ENCODE measurements around the gene EHMT1.

The EHMT1 gene

GRCh38 chr9:137853392-137853995, 234.7 kb downstream of the EHMT1 start:
- DNase-seq = no peak
- no peaks in the 10 kb centered on the region for H3K27me3 ChIP-seq (replicated peaks in 2 of 5; ENCODE audit: control insufficient read depth in 4 of 5, insufficient read depth in 5 of 5, low read length in 4 of 5)
- ChIA-PET CTCF (no interaction called here), POLR2A (no interaction called here)
- H3K4me1 ChIP-seq (ENCODE audit: control extremely low read depth in 1 of 4, control insufficient read depth in 4 of 4, insufficient read depth in 4 of 4, low read length in 3 of 4) = no peaks in the 10 kb centered on the region
- no CpG with 5 or more reads among the region's 1 CpG for WGBS (ENCODE audit: insufficient coverage)
- peaks cover 3 to 25% (median 8%) of the 10 kb centered on the region in 5 experiments for H3K9me3 ChIP-seq (ENCODE audit: control extremely low read depth in 1 of 5, control insufficient read depth in 4 of 5, insufficient read depth in 2 of 5, low read depth in 1 of 5, low read length in 4 of 5)
- no peak overlapping the region for H3K27ac ChIP-seq (ENCODE audit: insufficient read depth in 1 of 2, low read depth in 1 of 2, low read length in 2 of 2, poor library complexity in 1 of 2, severe bottlenecking in 2 of 2)
- H3K36me3 ChIP-seq (ENCODE audit: control insufficient read depth in 4 of 4, insufficient read depth in 4 of 4, low read length in 3 of 4) = no peaks in the 10 kb centered on the region
- no peak overlapping the region for H3K4me3 ChIP-seq (ENCODE audit: control insufficient read depth in 1 of 7, extremely low read depth in 1 of 7, insufficient read depth in 4 of 7, low read depth in 2 of 7, low read length in 6 of 7)

DNA sequence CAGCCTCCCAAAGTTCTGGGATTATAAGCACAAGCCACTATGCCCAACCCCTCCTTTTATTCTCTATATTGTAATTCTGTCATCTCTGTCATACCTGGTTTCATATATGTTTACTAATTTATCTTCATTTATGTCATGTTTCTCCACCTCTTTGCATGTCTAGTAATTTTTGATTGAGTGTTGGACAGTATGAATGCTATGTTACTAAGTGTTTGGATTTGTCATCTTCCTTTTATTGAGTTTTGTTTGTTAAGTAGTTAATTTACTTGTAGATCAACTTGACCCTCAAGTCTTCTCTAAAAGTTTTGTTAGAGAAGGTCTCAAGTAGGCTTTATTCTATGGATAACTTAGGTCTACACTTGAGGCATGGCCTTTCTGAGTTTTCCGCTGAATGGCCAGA, 241.6 kb downstream of the EHMT1 start:
- WGBS (ENCODE audit: insufficient coverage) = 80% methylated on average over 1 of the region's 1 CpG
- no peaks in the 10 kb centered on the region for H3K27me3 ChIP-seq (replicated peaks in 2 of 5; ENCODE audit: control insufficient read depth in 4 of 5, insufficient read depth in 5 of 5, low read length in 4 of 5)
- POLR2A ChIA-PET = no interaction called here

GRCh38 chr9:137865581-137866145, 246.9 kb downstream of the EHMT1 start:
- DNase-seq = no peak
- Histone ChIP-seq H3K27me3 (replicated peaks in 2 of 5; ENCODE audit: control insufficient read depth in 4 of 5, insufficient read depth in 5 of 5, low read length in 4 of 5) (peaks cover 0 to 19% (median 0%) of the 10 kb centered on the region in 5 experiments), H3K4me3 (ENCODE audit: control insufficient read depth in 1 of 7, extremely low read depth in 1 of 7, insufficient read depth in 4 of 7, low read depth in 2 of 7, low read length in 6 of 7) (no peak overlapping the region), H3K9me3 (ENCODE audit: control extremely low read depth in 1 of 5, control insufficient read depth in 4 of 5, insufficient read depth in 2 of 5, low read depth in 1 of 5, low read length in 4 of 5) (peaks cover 0 to 5% (median 1%) of the 10 kb centered on the region in 5 experiments), H3K36me3 (ENCODE audit: control insufficient read depth in 4 of 4, insufficient read depth in 4 of 4, low read length in 3 of 4) (no peaks in the 10 kb centered on the region), H3K4me1 (ENCODE audit: control extremely low read depth in 1 of 4, control insufficient read depth in 4 of 4, insufficient read depth in 4 of 4, low read length in 3 of 4) (no peaks in the 10 kb centered on the region), H3K27ac (ENCODE audit: insufficient read depth in 1 of 2, low read depth in 1 of 2, low read length in 2 of 2, poor library complexity in 1 of 2, severe bottlenecking in 2 of 2) (no peak overlapping the region)
- CTCF ChIA-PET = no interaction called here
- POLR2A ChIA-PET = no interaction called here
- WGBS (ENCODE audit: insufficient coverage) = 89% methylated on average over 14 of the region's 18 CpGs

More for the DNA sequence above, 241.6 kb downstream of the EHMT1 start:
- no peaks in the 10 kb centered on the region for H3K36me3 ChIP-seq (ENCODE audit: control insufficient read depth in 4 of 4, insufficient read depth in 4 of 4, low read length in 3 of 4)
- DNase-seq = no peak
- H3K27ac ChIP-seq (ENCODE audit: insufficient read depth in 1 of 2, low read depth in 1 of 2, low read length in 2 of 2, poor library complexity in 1 of 2, severe bottlenecking in 2 of 2) = no peak overlapping the region
- H3K4me1 ChIP-seq (ENCODE audit: control extremely low read depth in 1 of 4, control insufficient read depth in 4 of 4, insufficient read depth in 4 of 4, low read length in 3 of 4) = no peaks in the 10 kb centered on the region
- CTCF ChIA-PET = no interaction called here
- H3K4me3 ChIP-seq (ENCODE audit: control insufficient read depth in 1 of 7, extremely low read depth in 1 of 7, insufficient read depth in 4 of 7, low read depth in 2 of 7, low read length in 6 of 7) = no peak overlapping the region
- H3K9me3 ChIP-seq (ENCODE audit: control extremely low read depth in 1 of 5, control insufficient read depth in 4 of 5, insufficient read depth in 2 of 5, low read depth in 1 of 5, low read length in 4 of 5) = peaks cover 3 to 30% (median 13%) of the 10 kb centered on the region in 5 experiments

- 54% methylated on average over 15 of the region's 21 CpGs for WGBS (ENCODE audit: insufficient coverage)
- Histone ChIP-seq H3K9me3 (ENCODE audit: control extremely low read depth in 1 of 5, control insufficient read depth in 4 of 5, insufficient read depth in 2 of 5, low read depth in 1 of 5, low read length in 4 of 5) (peaks cover 0 to 4% (median 0%) of the 10 kb centered on the region in 5 experiments), H3K27ac (ENCODE audit: insufficient read depth in 1 of 2, low read depth in 1 of 2, low read length in 2 of 2, poor library complexity in 1 of 2, severe bottlenecking in 2 of 2) (no peak overlapping the region), H3K36me3 (ENCODE audit: control insufficient read depth in 4 of 4, insufficient read depth in 4 of 4, low read length in 3 of 4) (no peaks in the 10 kb centered on the region), H3K4me3 (ENCODE audit: control insufficient read depth in 1 of 7, extremely low read depth in 1 of 7, insufficient read depth in 4 of 7, low read depth in 2 of 7, low read length in 6 of 7) (no peak overlapping the region), H3K27me3 (replicated peaks in 2 of 5; ENCODE audit: control insufficient read depth in 4 of 5, insufficient read depth in 5 of 5, low read length in 4 of 5) (peaks cover 0 to 19% (median 0%) of the 10 kb centered on the region in 5 experiments), H3K4me1 (ENCODE audit: control extremely low read depth in 1 of 4, control insufficient read depth in 4 of 4, insufficient read depth in 4 of 4, low read length in 3 of 4) (no peaks in the 10 kb centered on the region)
- POLR2A ChIA-PET = no interaction called here
- CTCF ChIA-PET = no interaction called here
- DNase-seq = no peak
These were observed 247.7 kb downstream of the EHMT1 start for GRCh38 chr9:137866226-137867141.

DNA sequence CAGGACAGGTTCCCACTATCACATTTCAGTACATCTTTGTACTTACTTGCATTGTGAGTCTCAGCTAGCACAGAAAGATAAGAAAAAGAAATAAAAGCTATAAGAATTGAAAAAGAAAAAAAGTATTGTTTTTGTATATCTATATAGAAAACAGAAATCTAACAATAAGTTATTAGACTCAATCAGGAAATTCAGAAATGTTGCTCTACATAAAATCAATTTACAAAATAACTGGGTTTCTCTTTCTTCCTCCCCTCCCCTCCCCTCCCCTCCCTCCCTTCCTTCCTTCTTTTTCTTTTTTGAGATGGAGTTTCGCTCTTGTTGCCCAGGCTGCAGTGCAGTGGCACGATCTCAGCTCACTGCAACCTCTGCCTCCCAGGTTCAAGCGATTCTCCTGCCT, 251.6 kb downstream of the EHMT1 start:
- POLR2A ChIA-PET = no interaction called here
- no peak overlapping the region for H3K4me3 ChIP-seq (ENCODE audit: control insufficient read depth in 1 of 7, extremely low read depth in 1 of 7, insufficient read depth in 4 of 7, low read depth in 2 of 7, low read length in 6 of 7)
- peaks cover 0 to 47% (median 8%) of the 10 kb centered on the region in 5 experiments for H3K27me3 ChIP-seq (replicated peaks in 2 of 5; ENCODE audit: control insufficient read depth in 4 of 5, insufficient read depth in 5 of 5, low read length in 4 of 5)
- H3K9me3 ChIP-seq (ENCODE audit: control extremely low read depth in 1 of 5, control insufficient read depth in 4 of 5, insufficient read depth in 2 of 5, low read depth in 1 of 5, low read length in 4 of 5) = no peaks in the 10 kb centered on the region
- no peaks in the 10 kb centered on the region for H3K4me1 ChIP-seq (ENCODE audit: control extremely low read depth in 1 of 4, control insufficient read depth in 4 of 4, insufficient read depth in 4 of 4, low read length in 3 of 4)
- H3K27ac ChIP-seq (ENCODE audit: insufficient read depth in 1 of 2, low read depth in 1 of 2, low read length in 2 of 2, poor library complexity in 1 of 2, severe bottlenecking in 2 of 2) = no peak overlapping the region
- CTCF ChIA-PET = no interaction called here
- H3K36me3 ChIP-seq (ENCODE audit: control insufficient read depth in 4 of 4, insufficient read depth in 4 of 4, low read length in 3 of 4) = no peaks in the 10 kb centered on the region
- DNase-seq = no peak
- 65% methylated on average over 3 of the region's 3 CpGs for WGBS (ENCODE audit: insufficient coverage)

- H3K4me3 ChIP-seq (ENCODE audit: control insufficient read depth in 1 of 7, extremely low read depth in 1 of 7, insufficient read depth in 4 of 7, low read depth in 2 of 7, low read length in 6 of 7) = no peak overlapping the region
- H3K27ac ChIP-seq (ENCODE audit: insufficient read depth in 1 of 2, low read depth in 1 of 2, low read length in 2 of 2, poor library complexity in 1 of 2, severe bottlenecking in 2 of 2) = no peak overlapping the region
- H3K9me3 ChIP-seq (ENCODE audit: control extremely low read depth in 1 of 5, control insufficient read depth in 4 of 5, insufficient read depth in 2 of 5, low read depth in 1 of 5, low read length in 4 of 5) = peaks cover 0 to 9% (median 4%) of the 10 kb centered on the region in 5 experiments
- no peak for DNase-seq
- peaks cover 0 to 49% (median 23%) of the 10 kb centered on the region in 5 experiments for H3K27me3 ChIP-seq (replicated peaks in 2 of 5; ENCODE audit: control insufficient read depth in 4 of 5, insufficient read depth in 5 of 5, low read length in 4 of 5)
- H3K4me1 ChIP-seq (ENCODE audit: control extremely low read depth in 1 of 4, control insufficient read depth in 4 of 4, insufficient read depth in 4 of 4, low read length in 3 of 4) = no peaks in the 10 kb centered on the region
- POLR2A ChIA-PET = no interaction called here
- WGBS (ENCODE audit: insufficient coverage) = 91% methylated on average over 9 of the region's 10 CpGs
- no peaks in the 10 kb centered on the region for H3K36me3 ChIP-seq (ENCODE audit: control insufficient read depth in 4 of 4, insufficient read depth in 4 of 4, low read length in 3 of 4)
- CTCF ChIA-PET = no interaction called here
These were observed 253.5 kb downstream of the EHMT1 start for GRCh38 chr9:137872296-137872695.

GRCh38 chr9:137873408-137873807, 254.6 kb downstream of the EHMT1 start:
- no peak for DNase-seq
- Histone ChIP-seq H3K27ac (ENCODE audit: insufficient read depth in 1 of 2, low read depth in 1 of 2, low read length in 2 of 2, poor library complexity in 1 of 2, severe bottlenecking in 2 of 2) (no peak overlapping the region), H3K36me3 (ENCODE audit: control insufficient read depth in 4 of 4, insufficient read depth in 4 of 4, low read length in 3 of 4) (no peaks in the 10 kb centered on the region), H3K27me3 (replicated peaks in 2 of 5; ENCODE audit: control insufficient read depth in 4 of 5, insufficient read depth in 5 of 5, low read length in 4 of 5) (peaks cover 0 to 52% (median 20%) of the 10 kb centered on the region in 5 experiments), H3K4me1 (ENCODE audit: control extremely low read depth in 1 of 4, control insufficient read depth in 4 of 4, insufficient read depth in 4 of 4, low read length in 3 of 4) (peaks cover 0 to 3% (median 3%) of the 10 kb centered on the region in 4 experiments), H3K9me3 (ENCODE audit: control extremely low read depth in 1 of 5, control insufficient read depth in 4 of 5, insufficient read depth in 2 of 5, low read depth in 1 of 5, low read length in 4 of 5) (peaks cover 0 to 9% (median 4%) of the 10 kb centered on the region in 5 experiments), H3K4me3 (ENCODE audit: control insufficient read depth in 1 of 7, extremely low read depth in 1 of 7, insufficient read depth in 4 of 7, low read depth in 2 of 7, low read length in 6 of 7) (no peak overlapping the region)
- POLR2A ChIA-PET = no interaction called here
- WGBS (ENCODE audit: insufficient coverage) = 85% methylated on average over 7 of the region's 8 CpGs
- CTCF ChIA-PET = no interaction called here
